Activated CD4-positive, alpha-beta T cell treated with anti-CD3 and anti-CD28 coated beads for 36 hours (primary cell): ENCODE results near the gene MAMLD1. TPM values are rescaled to one million over a fixed set of nuclear protein-coding genes. Genes with fewer than 3 reads are reported as not detected.

Experiments
- ATAC-seq: fragments of 200-7000 bp; cut with Tn5 transposase; one replicate; pipeline ENCODE4 v1.10.0; 2021; ENCODE audit warnings: mild to moderate bottlenecking, moderate library complexity
- CTCF ChIA-PET: fragments of 350-600 bp; sonication (Branson Sonifier 250); formaldehyde crosslinking; loops from one replicate; lab custom pipeline; 2021; ENCODE audit warnings: antibody characterized with exemption; lab: Charles Lee
- POLR2A ChIA-PET: fragments of 350-600 bp; sonication (Branson Sonifier 250); formaldehyde crosslinking; loops from one replicate; lab custom pipeline; 2021; ENCODE audit warnings: antibody characterized with exemption, inconsistent platforms; lab: Charles Lee
- DNase-seq: peaks from one replicate; pipeline ENCODE4 v3.0.0-alpha.2; 2020
- H3K27ac Mint-ChIP-seq: one replicate; pipeline ENCODE4 v1.8.0; 2021; ENCODE audit warnings: mixed read lengths
- H3K27me3 Mint-ChIP-seq: one replicate; pipeline ENCODE4 v1.8.0; 2021; ENCODE audit warnings: mixed read lengths
- H3K36me3 Mint-ChIP-seq: one replicate; pipeline ENCODE4 v1.8.0; 2021; ENCODE audit warnings: low read depth, mixed read lengths
- H3K4me1 Mint-ChIP-seq: one replicate; pipeline ENCODE4 v1.8.0; 2021; ENCODE audit warnings: mixed read lengths
- H3K4me3 Mint-ChIP-seq: one replicate; pipeline ENCODE4 v1.8.0; 2021; ENCODE audit warnings: mild to moderate bottlenecking, moderate library complexity, mixed read lengths
- H3K9me3 Mint-ChIP-seq: one replicate; pipeline ENCODE4 v1.8.0; 2021; ENCODE audit warnings: low read depth, mixed read lengths
- intact Hi-C, 2 experiments: fragments of 100-400 bp; cut with DNase I in 1 of 2; cut with micrococcal nuclease in 1 of 2; formaldehyde crosslinking; loops; one replicate each; pipeline versions ENCODE4 v1.14.2 to v1.15.1; 2022 to 2024; cut with DNase I, micrococcal nuclease
- total RNA-seq, 2 experiments: library from RNA; stranded (reverse); gene quantifications; one replicate each; pipeline ENCODE4 v1.2.3, GENCODE V29; 2021

The MAMLD1 gene
- total RNA-seq, 2 experiments from 2014 or later: 1.5 to 1.6 TPM

DNA sequence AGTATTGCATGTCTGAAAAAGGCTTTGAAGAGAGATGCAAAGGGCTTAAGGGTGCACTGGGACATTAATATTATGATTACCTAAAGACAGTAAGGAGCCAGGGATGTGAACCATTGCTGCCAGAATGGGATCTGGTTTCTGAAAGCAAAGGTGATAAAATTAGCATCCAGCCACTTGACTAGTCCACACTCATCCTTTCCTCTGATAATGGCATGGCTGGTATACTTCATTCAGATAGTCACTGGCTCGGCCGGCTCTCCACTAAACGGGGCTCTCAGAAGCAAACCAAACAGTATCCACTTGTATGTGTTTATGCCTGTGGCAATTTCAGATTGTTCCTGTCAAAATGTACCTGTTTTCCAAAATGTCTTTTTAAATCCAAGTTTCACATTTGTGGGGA, 46.4 kb downstream of the MAMLD1 start:
- H3K36me3 Mint-ChIP-seq: no peaks in the 10 kb centered on the region
- intact Hi-C loops: no loop called here
- H3K27me3 Mint-ChIP-seq: no peaks in the 10 kb centered on the region
- H3K4me1 Mint-ChIP-seq: peaks cover 18% of the 10 kb centered on the region
- POLR2A ChIA-PET: no interaction called here
- no peak overlapping the region for H3K4me3 Mint-ChIP-seq
- H3K9me3 Mint-ChIP-seq: no peaks in the 10 kb centered on the region
- DNase-seq (no peak), ATAC-seq (no peak)
- CTCF ChIA-PET: no interaction called here
- H3K27ac Mint-ChIP-seq: no peak overlapping the region

DNA sequence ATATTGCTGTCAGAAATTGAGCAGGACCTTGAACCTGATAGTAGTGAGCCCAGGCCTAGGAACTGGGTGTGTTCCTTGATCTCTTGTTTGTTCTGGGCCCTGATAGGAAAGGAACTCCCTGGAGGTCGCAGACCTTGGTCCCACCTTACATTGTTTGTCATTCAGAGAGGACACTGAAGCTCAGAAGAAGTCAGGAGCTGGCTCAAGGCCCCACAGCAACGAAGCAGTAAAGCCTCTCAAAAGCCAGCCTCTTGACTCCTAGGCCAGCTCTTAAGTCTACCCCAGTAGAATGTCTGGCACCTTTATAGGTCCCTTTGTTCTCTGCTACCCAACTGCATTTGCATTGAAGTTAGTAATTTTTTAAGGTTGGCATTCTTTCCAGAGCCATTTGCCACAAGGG, 46.8 kb downstream of the MAMLD1 start:
- Mint-ChIP-seq H3K4me3 (no peak overlapping the region), H3K9me3 (no peaks in the 10 kb centered on the region), H3K36me3 (no peaks in the 10 kb centered on the region), H3K27ac (no peak overlapping the region), H3K4me1 (peaks cover 18% of the 10 kb centered on the region), H3K27me3 (no peaks in the 10 kb centered on the region)
- ChIA-PET POLR2A (no interaction called here), CTCF (no interaction called here)
- ATAC-seq: no peak
- intact Hi-C loops: no loop called here
- no peak for DNase-seq

- ChIA-PET POLR2A (no interaction called here), CTCF (no interaction called here)
- DNase-seq (no peak), ATAC-seq (peak; percentile 26)
- Mint-ChIP-seq H3K4me3 (no peak overlapping the region), H3K36me3 (no peaks in the 10 kb centered on the region), H3K27ac (no peak overlapping the region), H3K27me3 (no peaks in the 10 kb centered on the region), H3K9me3 (no peaks in the 10 kb centered on the region), H3K4me1 (peaks cover 18% of the 10 kb centered on the region)
- intact Hi-C loops: no loop called here
These were observed 47.4 kb downstream of the MAMLD1 start for GRCh38 chrX:150410513-150410912.

- no peaks in the 10 kb centered on the region for H3K9me3 Mint-ChIP-seq
- H3K36me3 Mint-ChIP-seq: no peaks in the 10 kb centered on the region
- no peak overlapping the region for H3K4me3 Mint-ChIP-seq
- ATAC-seq (no peak), DNase-seq (no peak)
- CTCF ChIA-PET: no interaction called here
- H3K4me1 Mint-ChIP-seq: peaks cover 17% of the 10 kb centered on the region
- H3K27me3 Mint-ChIP-seq: no peaks in the 10 kb centered on the region
- intact Hi-C loops: no loop called here
- no peak overlapping the region for H3K27ac Mint-ChIP-seq
- POLR2A ChIA-PET: no interaction called here
These were observed 48.5 kb downstream of the MAMLD1 start for GRCh38 chrX:150411656-150412055.

DNA sequence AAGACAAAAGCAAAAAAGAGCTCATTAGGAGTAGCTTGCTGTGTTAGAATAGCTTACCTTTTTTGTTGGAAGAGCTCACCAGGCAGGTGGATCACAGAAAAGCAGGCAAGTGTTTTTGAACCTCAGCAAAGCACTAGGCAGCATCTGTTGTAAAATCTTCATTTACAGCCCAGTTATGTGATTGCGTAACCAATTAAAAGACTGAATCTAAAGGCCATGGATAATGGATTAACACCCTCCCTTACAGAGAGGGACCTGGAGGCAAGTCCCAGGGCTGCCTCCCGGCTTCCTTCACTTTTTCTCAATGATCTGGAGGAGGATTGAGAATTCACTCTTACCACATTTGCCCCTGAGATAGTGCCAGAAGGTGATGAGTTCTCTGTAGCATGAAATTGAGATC, 51.1 kb downstream of the MAMLD1 start:
- POLR2A ChIA-PET: no interaction called here
- Mint-ChIP-seq H3K27me3 (no peaks in the 10 kb centered on the region), H3K4me3 (no peak overlapping the region), H3K36me3 (no peaks in the 10 kb centered on the region), H3K9me3 (no peaks in the 10 kb centered on the region), H3K27ac (no peak overlapping the region), H3K4me1 (peaks cover 17% of the 10 kb centered on the region)
- no peak for ATAC-seq
- CTCF ChIA-PET: no interaction called here
- DNase-seq: no peak
- intact Hi-C loops: no loop called here

GRCh38 chrX:150416469-150416868, 53.4 kb downstream of the MAMLD1 start:
- no peaks in the 10 kb centered on the region for H3K36me3 Mint-ChIP-seq
- no peak overlapping the region for H3K4me3 Mint-ChIP-seq
- H3K4me1 Mint-ChIP-seq: no peaks in the 10 kb centered on the region
- ATAC-seq: no peak
- no peak overlapping the region for H3K27ac Mint-ChIP-seq
- CTCF ChIA-PET: no interaction called here
- DNase-seq: no peak
- H3K9me3 Mint-ChIP-seq: no peaks in the 10 kb centered on the region
- no peaks in the 10 kb centered on the region for H3K27me3 Mint-ChIP-seq
- POLR2A ChIA-PET: no interaction called here
- intact Hi-C loops: no loop called here

GRCh38 chrX:150421816-150422215, 58.7 kb downstream of the MAMLD1 start:
- Mint-ChIP-seq H3K27me3 (no peaks in the 10 kb centered on the region), H3K27ac (no peak overlapping the region), H3K4me3 (no peak overlapping the region), H3K36me3 (no peaks in the 10 kb centered on the region), H3K9me3 (no peaks in the 10 kb centered on the region), H3K4me1 (no peaks in the 10 kb centered on the region)
- ChIA-PET CTCF (no interaction called here), POLR2A (no interaction called here)
- ATAC-seq: no peak
- DNase-seq: no peak
- intact Hi-C loops: no loop called here

GRCh38 chrX:150429594-150429993, 66.5 kb downstream of the MAMLD1 start:
- Mint-ChIP-seq H3K27ac (no peak overlapping the region), H3K36me3 (no peaks in the 10 kb centered on the region), H3K27me3 (no peaks in the 10 kb centered on the region), H3K4me1 (peaks cover 2% of the 10 kb centered on the region), H3K4me3 (no peak overlapping the region), H3K9me3 (no peaks in the 10 kb centered on the region)
- intact Hi-C loops: no loop called here
- ATAC-seq: peak; percentile 42
- ChIA-PET POLR2A (no interaction called here), CTCF (no interaction called here)
- DNase-seq: no peak

- H3K27ac Mint-ChIP-seq: no peak overlapping the region
- POLR2A ChIA-PET: no interaction called here
- no peak overlapping the region for H3K4me3 Mint-ChIP-seq
- H3K27me3 Mint-ChIP-seq: no peaks in the 10 kb centered on the region
- H3K36me3 Mint-ChIP-seq: no peaks in the 10 kb centered on the region
- CTCF ChIA-PET: no interaction called here
- ATAC-seq: no peak
- no peak for DNase-seq
- no peaks in the 10 kb centered on the region for H3K9me3 Mint-ChIP-seq
- intact Hi-C loops: no loop called here
- no peaks in the 10 kb centered on the region for H3K4me1 Mint-ChIP-seq
These were observed 73.1 kb downstream of the MAMLD1 start for GRCh38 chrX:150436195-150436594.

DNA sequence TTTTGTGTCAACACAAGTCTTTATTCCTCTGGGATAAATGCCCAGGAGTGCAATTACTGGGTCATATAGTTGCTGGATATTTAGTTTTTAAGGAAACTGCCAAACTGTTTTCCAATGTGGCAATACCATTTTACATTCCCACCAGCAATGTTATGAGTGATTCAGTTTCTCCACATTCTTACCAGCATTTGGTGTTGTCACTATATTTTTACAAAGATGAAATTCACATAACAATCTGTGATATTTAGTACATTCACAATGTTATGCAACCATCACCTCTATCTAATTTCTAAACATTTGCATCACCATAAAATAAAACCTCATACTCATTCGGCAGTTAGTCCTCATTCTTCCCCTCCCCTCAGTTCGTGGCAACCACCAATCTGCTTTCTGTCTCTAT, 75.0 kb downstream of the MAMLD1 start:
- no peaks in the 10 kb centered on the region for H3K9me3 Mint-ChIP-seq
- no peak overlapping the region for H3K4me3 Mint-ChIP-seq
- H3K27me3 Mint-ChIP-seq: no peaks in the 10 kb centered on the region
- CTCF ChIA-PET: no interaction called here
- intact Hi-C loops: no loop called here
- H3K4me1 Mint-ChIP-seq: no peaks in the 10 kb centered on the region
- POLR2A ChIA-PET: no interaction called here
- no peaks in the 10 kb centered on the region for H3K36me3 Mint-ChIP-seq
- DNase-seq (no peak), ATAC-seq (no peak)
- H3K27ac Mint-ChIP-seq: no peak overlapping the region

DNA sequence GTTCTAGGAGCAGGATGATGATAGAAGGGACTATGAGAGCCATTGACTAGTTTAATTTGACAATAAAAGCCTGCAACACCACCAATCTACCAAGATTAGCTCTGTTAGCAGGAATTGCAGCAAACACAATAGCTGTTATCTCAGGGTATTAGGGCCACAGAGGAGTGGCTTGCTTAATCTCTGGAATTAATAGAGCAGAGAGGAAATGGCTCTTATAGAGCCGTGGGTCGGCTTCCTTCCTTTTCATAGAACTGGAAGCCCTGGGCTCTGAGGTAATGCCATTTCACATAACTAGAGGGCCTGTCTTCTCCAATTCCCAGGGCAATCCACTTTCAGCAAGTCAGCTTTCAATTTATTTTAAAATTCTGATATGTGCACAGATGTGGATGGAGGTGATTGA, 83.0 kb downstream of the MAMLD1 start:
- H3K27me3 Mint-ChIP-seq: no peaks in the 10 kb centered on the region
- POLR2A ChIA-PET: no interaction called here
- no peaks in the 10 kb centered on the region for H3K36me3 Mint-ChIP-seq
- intact Hi-C loops: no loop called here
- H3K4me3 Mint-ChIP-seq: no peak overlapping the region
- no peak for DNase-seq
- H3K9me3 Mint-ChIP-seq: no peaks in the 10 kb centered on the region
- CTCF ChIA-PET: no interaction called here
- no peak for ATAC-seq
- H3K4me1 Mint-ChIP-seq: peaks cover 13% of the 10 kb centered on the region
- H3K27ac Mint-ChIP-seq: no peak overlapping the region

- Mint-ChIP-seq H3K9me3 (no peaks in the 10 kb centered on the region), H3K4me3 (no peak overlapping the region), H3K27ac (no peak overlapping the region), H3K36me3 (no peaks in the 10 kb centered on the region), H3K27me3 (no peaks in the 10 kb centered on the region), H3K4me1 (peaks cover 16% of the 10 kb centered on the region)
- POLR2A ChIA-PET: no interaction called here
- DNase-seq (no peak), ATAC-seq (no peak)
- CTCF ChIA-PET: interaction anchor here (0.6 kb wide), 1 partner anchor 881 kb away, joined by 4 read pairs; no protein-coding TSS in a partner anchor
- intact Hi-C loops: no loop called here
These were observed 83.9 kb downstream of the MAMLD1 start for GRCh38 chrX:150446995-150447394.

DNA sequence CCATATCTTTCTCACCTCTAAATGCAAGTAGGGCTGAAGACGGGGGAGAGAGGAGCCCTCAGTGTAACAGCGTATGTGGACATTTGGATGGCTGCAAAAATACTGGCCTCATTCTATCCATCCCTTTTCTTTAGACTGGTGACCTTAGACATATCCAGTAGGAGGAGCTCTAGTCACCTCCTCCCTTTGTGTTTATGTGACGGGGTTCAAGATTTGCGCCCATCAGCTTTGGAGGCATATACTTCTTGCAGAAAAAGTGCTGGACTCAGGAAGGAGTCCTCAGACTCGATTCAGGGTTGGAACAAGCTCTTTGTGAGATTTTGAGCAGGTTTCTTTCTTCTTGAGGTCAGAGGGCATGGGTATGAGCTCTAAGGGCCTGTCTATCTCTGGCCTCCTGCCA, 86.2 kb downstream of the MAMLD1 start:
- DNase-seq (no peak), ATAC-seq (no peak)
- no peaks in the 10 kb centered on the region for H3K27me3 Mint-ChIP-seq
- H3K36me3 Mint-ChIP-seq: no peaks in the 10 kb centered on the region
- ChIA-PET POLR2A (no interaction called here), CTCF (interaction anchor here (0.5 to 1.6 kb wide), 5 partner anchors 21 to 486 kb away, joined by 3 to 4 read pairs (median 3); no protein-coding TSS in a partner anchor)
- no peak overlapping the region for H3K27ac Mint-ChIP-seq
- H3K4me3 Mint-ChIP-seq: no peak overlapping the region
- intact Hi-C loops: loop anchor here in 1 of 2 experiments (2.0 kb wide), 1 partner anchor 37 kb away; no protein-coding TSS in a partner anchor
- H3K9me3 Mint-ChIP-seq: no peaks in the 10 kb centered on the region
- peaks cover 16% of the 10 kb centered on the region for H3K4me1 Mint-ChIP-seq
